Erythroblast (primary cell): ENCODE measurements around the gene GPR26.

Source experiments
- GATA1 ChIP-seq: IDR thresholded peaks from 2 replicates; pipeline ENCODE4 v1.6.1; 2011; ENCODE audit warnings: low read depth, mild to moderate bottlenecking, control low read depth, low read length, moderate library complexity
- POLR2A ChIP-seq: IDR thresholded peaks from 2 replicates; pipeline ENCODE4 v1.6.1; 2011; ENCODE audit warnings: mild to moderate bottlenecking, low read length

GRCh38 chr10:123678376-123678775 lies 12.2 kb downstream of the GPR26 start:
- TF ChIP-seq POLR2A, result no peak
- no peak for TF ChIP-seq GATA1
